Activated CD4-positive, CD25-positive, alpha-beta regulatory T cell (primary cell): ENCODE measurements around the gene ATP6AP2.
"Not testable (repeated sequence)": the region's sequence is repeated elsewhere in the genome, so short reads cannot be mapped to it uniquely, and the experiment has no call there.

Experiments
- DNase-seq, 4 experiments: peaks; one replicate each; lab custom pipeline; 2025; lab: John Stamatoyannopoulos, UW

The ATP6AP2 gene

GRCh38 chrX:40580537-40581335 lies at the start of gene ATP6AP2:
TSS of gene ATP6AP2 (plus strand) at chrX:40580970. CDS start at chrX:40581066, 96 bp downstream.
- peak; percentile 65 to 77 (median 74) for DNase-seq

DNA sequence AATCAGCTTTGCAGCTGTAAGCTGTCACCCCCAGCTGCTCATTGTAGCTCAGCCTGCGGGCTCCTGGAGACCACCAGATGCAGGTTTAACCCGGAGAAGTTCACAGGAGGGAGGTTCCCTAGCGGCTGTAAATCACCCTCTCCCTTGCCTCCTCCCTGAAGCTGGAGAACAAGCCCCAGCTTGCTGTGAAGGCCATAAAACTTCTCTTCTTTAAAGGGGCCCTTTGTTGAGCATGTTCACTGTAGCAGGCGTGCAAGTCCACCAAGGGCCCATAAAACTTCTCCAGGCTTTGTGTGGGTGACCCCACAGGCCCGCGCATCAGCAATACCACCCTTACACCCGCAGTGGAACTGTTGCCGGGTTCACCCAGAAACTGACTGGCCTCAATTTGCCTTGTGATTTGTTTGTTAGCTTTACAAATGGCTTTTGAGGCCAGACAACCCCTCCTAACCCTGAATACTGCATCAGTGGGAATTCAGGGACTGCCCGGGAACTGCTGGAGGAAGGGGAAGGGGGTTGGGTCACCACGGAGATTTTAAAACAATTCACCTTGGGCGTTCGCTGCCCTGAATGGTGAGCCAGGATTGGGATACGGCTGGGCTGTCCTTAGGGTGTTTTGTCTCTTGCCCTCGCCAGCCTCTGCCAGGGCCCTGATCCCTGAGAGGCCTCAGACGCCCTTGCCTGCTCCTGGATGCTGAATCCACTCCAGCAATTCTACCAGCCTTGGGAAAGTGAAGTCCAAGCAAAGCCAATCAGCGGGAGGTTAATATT lies 49.5 kb upstream of the ATP6AP2 start:
- DNase-seq, result no peak

- DNase-seq, result no peak
These were observed 43.5 kb upstream of the ATP6AP2 start for GRCh38 chrX:40537310-40537709.

- no peak for DNase-seq
These were observed 42.4 kb upstream of the ATP6AP2 start for GRCh38 chrX:40538406-40538805.

- DNase-seq, result peak; percentile 11 to 61 (median 28)
These were observed 41.3 kb upstream of the ATP6AP2 start for GRCh38 chrX:40539214-40540142.

DNA sequence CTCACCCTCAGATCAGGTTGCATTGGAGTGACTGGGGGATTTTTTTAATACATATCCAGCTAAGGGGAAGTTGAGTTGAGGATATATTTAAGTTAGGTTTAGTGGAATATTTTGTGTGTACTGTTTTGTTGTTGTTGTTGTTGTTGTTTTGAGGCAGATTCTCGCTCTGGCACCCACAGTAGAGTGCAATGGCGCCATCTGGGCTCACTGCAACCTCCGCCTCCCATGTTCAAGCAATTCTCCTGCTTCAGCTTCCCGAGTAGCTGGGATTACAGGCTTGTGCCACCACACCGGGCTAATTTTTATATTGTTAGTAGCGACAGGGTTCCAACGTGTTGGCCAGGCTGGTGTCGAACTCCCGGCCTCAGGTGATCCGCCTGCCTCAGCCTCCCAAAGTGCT lies 38.6 kb upstream of the ATP6AP2 start:
- no peak for DNase-seq

DNA sequence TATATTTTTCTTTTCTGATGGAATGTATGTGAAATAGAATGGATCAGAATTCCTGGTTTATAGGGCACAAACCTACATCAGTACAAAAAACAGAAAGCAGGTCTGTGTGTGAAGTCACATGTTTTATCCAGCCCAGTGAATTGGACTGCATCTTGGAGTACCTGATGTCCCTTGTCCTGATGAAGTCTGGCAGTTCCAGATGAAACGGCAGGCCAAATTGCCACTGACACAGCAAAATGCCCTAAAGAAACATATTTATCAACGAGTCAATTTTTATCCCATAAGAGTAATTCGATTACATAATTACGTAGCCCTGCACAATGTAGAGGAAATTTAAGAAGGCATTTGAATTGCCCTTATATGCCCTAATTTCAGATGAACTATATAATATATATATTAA lies 37.8 kb upstream of the ATP6AP2 start:
- DNase-seq, result no peak

DNA sequence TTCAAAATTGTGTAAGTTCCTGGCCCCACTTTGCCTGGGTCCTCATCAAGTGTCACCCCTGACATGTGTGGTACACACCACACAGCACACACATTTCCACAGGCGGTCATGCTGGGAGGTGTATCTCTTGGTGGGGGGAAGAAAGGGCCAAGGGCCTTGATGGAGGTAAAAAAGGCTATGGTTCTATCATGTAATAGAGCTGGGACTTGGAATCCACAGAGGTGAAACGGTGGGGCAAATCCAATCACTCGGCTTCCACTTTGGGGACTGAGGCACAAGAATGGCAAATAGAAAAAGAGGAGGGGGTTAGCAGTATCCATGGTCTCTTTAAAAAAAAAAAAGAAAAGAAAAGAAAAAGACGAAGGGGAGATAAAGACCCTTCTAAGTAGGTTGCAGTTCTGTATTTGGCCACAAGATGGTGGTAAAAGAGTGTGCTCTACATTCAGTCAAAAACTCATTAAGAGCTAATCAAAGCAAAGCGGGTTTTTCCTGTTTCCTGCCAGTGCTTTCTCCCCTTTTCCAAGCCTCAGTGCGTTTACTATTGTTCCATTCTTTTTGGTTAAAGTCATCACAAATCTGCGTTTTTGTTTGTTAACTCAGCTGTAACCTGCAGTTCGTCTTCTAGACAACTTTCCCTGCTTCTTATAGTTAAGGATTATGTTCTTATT lies 37.0 kb upstream of the ATP6AP2 start:
- no peak for DNase-seq

- DNase-seq, result no peak
These were observed 36.2 kb upstream of the ATP6AP2 start for GRCh38 chrX:40544343-40545266.

DNA sequence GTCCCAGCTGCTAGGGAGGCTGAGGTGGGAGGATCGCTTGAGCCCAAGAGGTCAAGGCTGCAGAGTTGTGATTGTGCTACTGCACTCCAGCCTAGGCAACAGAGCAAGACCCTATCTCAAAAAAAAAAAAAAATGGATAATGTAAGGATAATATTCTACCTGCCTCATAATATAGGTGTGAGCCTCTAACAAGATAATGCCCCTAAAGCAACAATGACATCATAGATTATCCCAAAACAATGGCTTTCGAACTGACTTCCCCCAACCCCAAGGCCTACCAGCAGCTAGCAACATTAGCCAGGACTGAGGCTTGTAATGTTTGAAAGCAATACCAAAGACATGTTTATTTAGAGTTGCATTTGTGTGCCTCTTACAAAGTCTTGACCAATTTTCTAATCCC lies 33.9 kb upstream of the ATP6AP2 start:
- no peak for DNase-seq

GRCh38 chrX:40550066-40550465 lies 30.7 kb upstream of the ATP6AP2 start:
- DNase-seq, result no peak

DNA sequence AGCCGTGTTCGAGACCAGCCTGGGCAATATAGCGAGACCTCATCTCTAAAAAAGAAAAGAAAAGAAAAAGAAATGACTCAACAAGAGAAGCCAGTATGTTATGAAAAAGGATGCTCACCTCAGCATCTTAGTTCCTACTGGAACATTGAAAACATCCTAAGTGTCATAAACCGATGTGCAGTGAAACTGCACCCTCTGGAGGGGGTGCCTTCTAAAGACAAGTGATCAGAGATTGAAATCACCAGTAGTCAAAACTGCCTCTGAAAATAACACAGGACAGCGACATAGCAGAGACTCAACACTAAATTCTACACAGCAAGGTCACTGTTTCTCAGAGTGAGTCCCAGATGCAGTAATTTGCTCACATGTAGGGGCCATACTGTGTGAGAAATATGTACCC lies 28.0 kb upstream of the ATP6AP2 start:
- no peak for DNase-seq

DNA sequence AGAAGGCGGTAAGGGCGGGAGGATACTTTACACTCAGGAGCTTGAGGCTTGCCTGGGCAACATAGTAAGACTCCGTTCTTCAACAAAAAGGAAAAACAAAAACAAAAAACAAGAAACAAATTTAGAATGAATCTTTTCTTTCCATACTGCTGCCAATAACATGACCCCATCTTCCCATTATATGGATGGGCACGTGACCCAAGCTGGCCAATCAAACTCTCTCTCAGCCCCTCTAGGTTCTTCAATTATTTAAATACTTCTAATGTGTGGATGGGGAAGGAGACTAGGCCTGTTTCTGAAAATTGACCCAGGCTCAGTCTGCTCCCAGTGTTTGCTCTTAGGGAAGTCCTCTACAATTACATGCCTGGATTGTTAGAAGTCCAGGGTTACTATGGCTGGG lies 22.2 kb upstream of the ATP6AP2 start:
- DNase-seq, result no peak

DNA sequence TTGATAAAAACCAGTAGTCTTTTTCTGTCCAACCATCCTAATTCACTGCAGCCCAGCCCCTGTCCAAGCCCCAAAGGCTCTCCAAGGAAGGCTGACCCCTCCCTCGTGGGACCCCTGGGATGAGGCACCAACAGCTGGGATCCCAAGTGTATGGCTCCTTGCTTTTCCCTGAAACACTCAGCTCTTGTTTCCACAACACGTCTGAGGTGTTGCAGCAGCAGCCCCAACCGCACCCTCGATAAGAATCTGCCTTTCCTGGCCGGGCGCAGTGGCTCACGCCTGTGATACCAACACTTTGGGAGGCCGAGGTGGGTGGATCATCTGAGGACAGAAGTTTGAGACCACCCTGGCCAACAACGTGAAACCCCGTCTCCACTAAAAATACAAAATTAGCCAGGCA lies 17.0 kb upstream of the ATP6AP2 start:
- no peak for DNase-seq

DNA sequence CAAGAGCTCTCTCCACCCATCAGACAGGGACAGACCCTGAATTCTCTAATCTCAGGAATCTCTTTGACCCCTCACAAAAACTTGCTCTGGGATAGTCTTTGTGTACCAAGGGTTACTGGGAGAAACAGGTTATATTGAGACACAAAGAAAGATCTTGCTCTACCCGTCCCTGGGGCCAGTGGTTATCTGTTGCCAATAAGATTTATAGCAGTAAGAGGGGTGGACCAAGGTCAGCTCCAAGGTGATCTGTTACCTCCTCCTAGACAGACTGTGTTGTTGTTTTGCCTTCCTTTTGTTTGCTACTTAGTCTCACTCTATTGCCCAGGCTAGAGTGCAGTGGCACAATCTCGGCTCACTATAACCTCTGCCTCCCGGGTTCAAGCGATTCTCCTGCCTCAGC lies 16.3 kb upstream of the ATP6AP2 start:
- DNase-seq, result no peak

GRCh38 chrX:40570346-40571093 lies 10.2 kb upstream of the ATP6AP2 start:
- no peak for DNase-seq

GRCh38 chrX:40571164-40571563 lies 9.6 kb upstream of the ATP6AP2 start:
- DNase-seq, result not testable (repeated sequence)

DNA sequence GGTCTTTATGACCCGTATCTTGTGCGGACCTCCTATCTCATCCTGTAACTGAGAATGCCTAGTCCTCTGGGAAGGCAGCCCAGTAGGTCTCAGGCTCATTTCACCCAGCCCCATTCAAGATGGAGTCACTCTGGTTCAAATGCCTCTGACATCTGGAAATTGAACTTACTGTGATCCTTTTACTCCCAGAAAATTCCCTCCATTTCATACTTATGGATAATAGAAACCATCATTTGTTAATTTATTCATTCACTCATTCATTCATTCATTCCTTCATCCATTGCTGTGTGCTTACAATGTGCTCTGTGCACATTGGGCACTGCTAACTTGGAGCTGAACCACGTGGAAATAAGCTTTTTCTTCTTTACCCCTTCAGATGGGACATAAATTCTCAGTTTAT lies 9.2 kb upstream of the ATP6AP2 start:
- no peak for DNase-seq

GRCh38 chrX:40573763-40574162 lies 7.0 kb upstream of the ATP6AP2 start:
- no peak for DNase-seq

- not testable (repeated sequence) for DNase-seq
These were observed 5.4 kb upstream of the ATP6AP2 start for GRCh38 chrX:40575411-40575810.
